ENCODE measurements around the gene RCCD1.
"Not testable (repeated sequence)": the region's sequence is repeated elsewhere in the genome, so short reads cannot be mapped to it uniquely, and the experiment has no call there.

The RCCD1 gene, protein sequence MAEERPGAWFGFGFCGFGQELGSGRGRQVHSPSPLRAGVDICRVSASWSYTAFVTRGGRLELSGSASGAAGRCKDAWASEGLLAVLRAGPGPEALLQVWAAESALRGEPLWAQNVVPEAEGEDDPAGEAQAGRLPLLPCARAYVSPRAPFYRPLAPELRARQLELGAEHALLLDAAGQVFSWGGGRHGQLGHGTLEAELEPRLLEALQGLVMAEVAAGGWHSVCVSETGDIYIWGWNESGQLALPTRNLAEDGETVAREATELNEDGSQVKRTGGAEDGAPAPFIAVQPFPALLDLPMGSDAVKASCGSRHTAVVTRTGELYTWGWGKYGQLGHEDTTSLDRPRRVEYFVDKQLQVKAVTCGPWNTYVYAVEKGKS

DNA sequence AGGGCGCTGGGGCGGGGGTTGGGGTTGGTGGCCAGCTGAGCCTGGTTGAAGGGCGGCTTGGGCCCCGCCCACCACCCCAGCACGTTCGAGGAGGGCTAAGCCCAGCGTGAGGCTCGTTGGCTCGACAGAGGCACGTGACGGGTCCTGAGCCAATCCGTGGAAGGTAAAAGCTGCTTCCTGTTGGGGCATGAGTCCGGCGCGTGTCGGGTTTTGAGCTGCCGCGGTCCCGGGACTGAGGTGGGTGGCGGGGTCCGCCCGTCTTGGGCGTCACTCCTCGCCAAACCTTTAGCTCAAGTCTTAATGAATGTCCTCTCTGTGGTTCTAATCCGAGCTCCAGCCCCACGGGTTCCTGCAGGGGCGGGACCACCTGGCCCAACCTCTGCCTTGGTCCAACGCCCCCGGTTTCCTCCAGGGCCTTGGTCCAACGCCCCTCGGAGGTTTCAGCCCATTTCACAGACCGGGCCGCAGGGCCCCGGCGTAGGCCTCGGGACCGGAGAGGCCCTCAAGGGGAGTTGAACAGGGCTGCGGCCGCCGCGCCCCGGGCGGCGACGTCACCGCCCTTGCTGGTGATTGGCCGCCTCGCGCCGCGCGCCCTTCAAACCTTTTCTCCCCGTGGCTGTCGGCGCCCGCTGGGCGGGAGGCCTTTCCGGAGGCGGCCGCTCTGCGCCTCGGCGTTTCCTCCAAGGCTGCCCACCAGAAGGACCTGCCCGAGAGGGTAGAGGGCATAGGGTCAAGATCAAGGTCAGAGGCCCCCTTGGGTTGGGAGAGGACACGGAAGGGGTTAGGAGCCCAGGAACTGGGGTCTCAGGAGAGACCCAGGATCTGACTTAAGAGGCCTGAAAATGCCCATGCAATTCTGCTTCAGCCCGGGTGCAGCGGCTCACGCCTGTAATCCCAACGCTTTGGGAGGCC is at the start of gene RCCD1:
TSS of gene RCCD1 (plus strand) at position 173 of the 912 bp plus-strand sequence. CDS start 1,851 bp downstream, outside the sequence.
- DNase-seq (ENCODE audit: low read depth in 2 of 2) = peak; percentile 91

DNA sequence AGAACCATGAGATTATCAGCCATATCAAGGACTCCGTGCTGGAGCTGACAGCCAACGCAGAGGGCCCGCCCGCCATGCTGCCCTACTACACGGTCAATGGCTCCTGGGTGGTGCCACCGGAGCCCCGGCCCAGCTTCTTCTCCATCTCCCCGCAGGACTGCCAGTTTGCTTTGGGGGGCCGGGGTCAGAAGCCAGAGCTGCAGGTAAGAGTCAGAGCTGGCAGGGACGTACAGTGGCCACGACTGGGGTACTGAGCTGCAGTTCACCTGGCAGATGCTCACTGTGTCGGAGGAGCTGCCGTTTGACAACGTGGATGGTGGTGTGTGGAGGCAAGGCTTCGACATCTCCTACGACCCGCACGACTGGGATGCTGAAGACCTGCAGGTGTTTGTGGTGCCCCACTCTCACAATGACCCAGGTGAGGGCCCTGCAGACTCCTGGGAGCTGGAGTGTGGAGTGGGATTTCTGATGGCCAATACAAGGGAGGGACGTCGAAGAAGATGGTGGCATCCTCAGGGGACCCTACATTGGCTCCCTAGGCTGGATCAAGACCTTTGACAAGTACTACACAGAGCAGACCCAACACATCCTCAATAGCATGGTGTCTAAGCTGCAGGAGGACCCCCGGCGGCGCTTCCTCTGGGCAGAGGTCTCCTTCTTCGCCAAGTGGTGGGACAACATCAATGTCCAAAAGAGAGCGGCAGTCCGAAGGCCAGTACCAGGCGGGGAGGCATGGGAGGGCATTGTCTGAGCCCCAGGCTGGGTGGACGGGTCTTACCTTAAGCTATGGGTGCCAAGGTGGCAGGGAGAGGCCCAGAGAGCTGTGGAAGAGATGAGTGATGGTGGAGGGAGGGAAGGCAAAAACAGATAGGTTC is 49.1 kb upstream of the RCCD1 start:
- DNase-seq (ENCODE audit: low read depth in 2 of 2) = no peak

DNA sequence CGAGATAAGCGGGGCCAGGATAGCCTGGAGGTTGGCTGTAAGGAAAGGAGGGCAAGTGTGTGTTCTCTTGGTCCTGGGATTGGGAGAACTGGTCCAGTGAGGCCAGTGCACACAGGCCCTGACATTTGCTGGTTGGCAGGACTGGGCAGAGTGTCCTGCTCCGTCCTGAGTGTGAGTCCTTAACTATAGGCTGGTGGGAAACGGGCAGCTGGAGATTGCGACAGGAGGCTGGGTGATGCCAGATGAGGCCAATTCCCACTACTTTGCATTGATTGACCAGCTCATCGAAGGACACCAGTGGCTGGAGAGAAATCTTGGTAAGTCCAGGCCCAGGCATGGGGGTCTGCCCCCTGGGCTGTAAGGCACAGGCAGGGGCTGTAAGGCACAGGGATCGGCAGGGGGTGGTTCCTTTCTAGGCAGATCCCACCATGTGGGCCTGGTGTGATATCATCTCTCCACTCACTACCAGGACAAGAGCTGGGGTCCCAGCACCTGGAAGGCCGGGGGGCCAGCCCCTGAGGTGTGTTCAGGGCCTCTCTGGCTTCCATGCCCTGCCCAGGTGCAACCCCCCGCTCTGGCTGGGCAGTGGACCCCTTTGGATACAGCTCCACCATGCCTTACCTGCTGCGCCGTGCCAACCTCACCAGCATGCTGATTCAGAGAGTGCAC is 48.4 kb upstream of the RCCD1 start:
- DNase-seq (ENCODE audit: low read depth in 2 of 2) = no peak

DNA sequence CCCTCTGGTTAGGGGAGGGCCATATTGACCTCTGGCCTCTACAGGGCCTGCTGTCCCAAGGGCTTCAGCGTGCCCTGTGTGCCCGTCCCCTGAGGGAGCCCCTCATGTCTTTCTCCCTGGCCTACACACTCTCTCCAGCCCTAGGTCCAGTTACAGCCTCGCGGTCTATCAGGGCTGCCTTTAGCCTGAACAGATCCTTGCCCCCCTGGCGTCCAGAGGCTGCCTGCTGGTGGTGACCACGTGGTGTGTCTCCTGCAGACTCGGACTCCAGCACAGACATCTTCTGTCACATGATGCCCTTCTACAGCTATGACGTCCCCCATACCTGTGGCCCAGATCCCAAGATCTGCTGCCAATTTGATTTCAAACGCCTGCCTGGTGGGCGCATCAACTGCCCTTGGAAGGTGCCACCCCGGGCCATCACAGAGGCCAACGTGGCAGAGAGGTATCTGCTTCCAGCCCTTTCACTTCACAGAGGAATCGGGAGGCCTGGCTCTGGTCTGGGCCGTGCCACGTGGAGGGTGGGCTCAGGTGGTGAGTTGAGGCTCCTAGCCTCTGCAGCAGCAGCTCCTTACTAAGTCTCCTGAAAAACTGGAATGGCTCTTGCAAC is 47.5 kb upstream of the RCCD1 start:
- DNase-seq (ENCODE audit: low read depth in 2 of 2) = no peak

DNA sequence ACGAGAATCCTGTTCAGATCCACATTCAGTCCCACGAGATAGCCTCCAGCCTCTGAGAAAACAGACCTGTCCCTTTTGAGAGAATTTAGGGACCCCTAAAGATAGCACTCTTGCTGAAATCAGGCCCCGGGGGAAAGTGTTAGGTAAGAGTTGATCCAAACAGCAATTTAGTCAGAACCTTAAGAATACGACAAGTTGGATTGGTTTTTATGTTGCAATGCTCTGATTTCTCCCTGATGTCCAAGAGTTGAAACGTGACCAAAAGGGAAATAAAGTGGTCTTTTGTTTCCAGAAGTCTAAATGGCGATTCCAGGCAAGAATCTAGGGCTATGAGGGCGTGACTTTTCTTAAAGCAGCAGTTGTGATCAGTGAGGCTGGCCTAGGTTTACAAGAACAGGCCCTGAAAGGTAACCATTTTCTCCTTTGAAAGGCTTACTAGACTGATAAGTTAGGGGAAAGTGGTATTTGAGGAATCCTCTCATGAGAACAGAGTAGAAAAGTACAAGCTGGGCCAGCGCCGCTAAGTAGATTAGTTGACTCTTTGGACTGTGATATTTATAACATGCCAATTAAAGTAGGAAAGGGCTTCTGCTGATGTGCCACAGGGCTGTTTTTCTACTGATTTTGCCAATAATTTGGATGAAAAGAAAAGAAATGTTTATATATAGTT is 46.7 kb upstream of the RCCD1 start:
- DNase-seq (ENCODE audit: low read depth in 2 of 2) = no peak

DNA sequence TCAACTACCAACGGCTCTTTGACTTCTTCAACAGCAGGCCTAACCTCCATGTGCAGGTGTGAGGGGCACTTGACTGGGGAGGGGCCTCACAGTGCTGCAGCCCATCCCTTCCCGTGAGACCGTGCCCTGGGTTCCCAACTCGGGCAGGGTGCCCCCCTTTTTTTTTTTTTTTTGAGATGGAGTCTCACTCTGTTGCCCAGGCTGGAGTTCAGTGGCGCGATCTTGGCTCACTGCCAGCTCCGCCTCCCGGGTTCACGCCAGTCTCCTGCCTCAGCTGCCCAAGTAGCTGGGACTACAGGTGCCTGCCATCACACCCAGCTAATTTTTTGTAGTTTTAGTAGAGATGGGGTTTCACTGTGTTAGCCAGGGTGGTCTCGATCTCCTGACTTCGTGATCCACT is 45.2 kb upstream of the RCCD1 start:
- not testable (repeated sequence) for DNase-seq (ENCODE audit: low read depth in 2 of 2)

DNA sequence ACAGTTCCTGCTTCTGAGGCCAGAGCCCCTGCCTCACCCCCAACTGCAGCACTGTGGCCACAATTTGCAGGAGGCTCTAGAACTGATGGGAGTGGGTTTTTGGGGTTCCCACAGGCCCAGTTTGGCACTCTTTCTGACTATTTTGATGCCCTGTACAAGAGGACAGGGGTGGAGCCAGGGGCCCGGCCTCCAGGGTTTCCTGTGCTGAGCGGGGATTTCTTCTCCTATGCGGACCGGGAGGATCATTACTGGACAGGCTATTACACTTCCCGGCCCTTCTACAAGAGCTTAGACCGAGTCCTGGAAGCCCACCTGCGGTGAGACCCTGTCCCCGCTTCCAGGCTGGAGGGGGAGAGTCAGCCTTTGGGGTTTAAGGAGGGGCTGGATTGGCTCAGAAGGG is 44.7 kb upstream of the RCCD1 start:
- no peak for DNase-seq (ENCODE audit: low read depth in 2 of 2)

DNA sequence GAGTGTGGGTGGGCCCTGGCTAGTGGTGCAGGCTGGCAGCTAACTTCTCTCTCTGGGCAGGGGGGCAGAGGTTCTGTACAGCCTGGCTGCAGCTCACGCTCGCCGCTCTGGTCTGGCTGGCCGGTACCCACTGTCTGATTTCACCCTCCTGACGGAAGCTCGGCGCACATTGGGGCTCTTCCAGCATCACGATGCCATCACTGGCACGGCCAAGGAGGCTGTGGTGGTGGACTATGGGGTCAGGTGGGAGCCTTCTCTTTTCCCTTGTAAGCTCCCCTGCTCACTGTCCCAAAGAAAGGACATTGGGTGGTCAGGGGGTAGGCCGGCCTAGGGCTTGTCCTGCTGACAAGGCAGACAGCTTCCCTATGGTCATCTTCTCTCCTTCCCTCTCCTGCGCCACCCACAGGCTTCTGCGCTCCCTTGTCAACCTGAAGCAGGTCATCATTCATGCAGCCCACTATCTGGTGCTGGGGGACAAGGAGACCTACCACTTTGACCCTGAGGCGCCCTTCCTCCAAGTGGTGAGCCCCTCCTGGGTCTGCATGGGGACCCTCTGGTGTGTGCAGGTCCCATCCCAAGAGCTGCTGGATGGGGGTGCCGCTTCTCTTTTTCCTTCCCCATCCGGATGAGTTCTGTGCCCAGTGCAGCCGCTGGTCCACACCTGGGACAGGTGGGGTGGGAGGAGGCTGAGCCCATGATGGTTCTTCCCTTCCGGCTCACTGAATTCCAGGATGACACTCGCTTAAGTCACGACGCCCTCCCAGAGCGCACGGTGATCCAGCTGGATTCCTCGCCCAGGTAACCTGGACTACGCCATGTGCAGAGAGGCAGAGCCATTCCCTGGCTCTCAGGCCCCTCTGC is 44.0 kb upstream of the RCCD1 start:
- DNase-seq (ENCODE audit: low read depth in 2 of 2) = no peak

DNA sequence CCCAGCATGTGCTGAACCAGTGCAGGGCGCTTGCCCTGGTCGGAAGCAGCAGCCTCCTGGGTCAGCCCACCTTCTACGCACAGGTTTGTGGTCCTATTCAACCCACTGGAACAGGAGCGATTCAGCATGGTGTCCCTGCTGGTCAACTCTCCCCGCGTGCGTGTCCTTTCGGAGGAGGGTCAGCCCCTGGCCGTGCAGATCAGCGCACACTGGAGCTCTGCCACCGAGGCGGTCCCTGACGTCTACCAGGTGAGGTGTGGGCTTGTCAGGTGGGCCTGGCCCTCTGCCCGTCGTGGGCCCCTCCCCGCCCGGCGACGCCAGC is 43.4 kb upstream of the RCCD1 start:
- DNase-seq (ENCODE audit: low read depth in 2 of 2) = no peak

DNA sequence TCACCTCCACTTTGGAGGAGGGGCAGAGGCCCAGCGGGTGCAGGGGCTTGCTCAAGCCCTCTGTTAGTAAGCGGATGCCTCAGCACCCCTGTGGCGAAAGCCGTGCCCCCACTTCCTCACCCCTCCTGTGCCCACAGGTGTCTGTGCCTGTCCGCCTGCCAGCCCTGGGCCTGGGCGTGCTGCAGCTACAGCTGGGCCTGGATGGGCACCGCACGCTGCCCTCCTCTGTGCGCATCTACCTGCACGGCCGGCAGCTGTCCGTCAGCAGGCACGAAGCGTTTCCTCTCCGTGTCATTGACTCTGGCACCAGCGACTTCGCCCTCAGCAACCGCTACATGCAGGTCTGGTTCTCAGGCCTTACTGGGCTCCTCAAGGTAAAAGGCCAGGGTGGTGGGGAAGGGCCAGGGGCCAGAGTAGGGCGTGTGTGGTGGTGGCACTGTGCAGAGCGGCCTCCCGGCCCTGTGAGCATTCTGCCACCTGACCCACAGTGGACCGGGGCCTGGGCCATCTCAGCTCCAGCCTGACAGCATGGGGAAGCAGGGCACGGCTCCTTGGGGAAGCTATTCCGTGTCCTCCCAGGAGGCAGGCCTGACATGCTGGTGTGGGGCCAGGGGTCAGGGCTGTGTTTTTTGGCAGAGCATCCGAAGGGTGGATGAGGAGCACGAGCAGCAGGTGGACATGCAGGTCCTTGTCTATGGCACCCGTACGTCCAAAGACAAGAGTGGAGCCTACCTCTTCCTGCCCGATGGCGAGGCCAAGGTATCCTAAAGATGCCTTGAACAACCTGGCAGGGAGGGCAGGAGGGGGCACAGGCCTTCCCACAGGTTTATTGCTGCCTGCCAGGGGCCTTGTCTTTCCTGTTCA is 42.5 kb upstream of the RCCD1 start:
- no peak for DNase-seq (ENCODE audit: low read depth in 2 of 2)

DNA sequence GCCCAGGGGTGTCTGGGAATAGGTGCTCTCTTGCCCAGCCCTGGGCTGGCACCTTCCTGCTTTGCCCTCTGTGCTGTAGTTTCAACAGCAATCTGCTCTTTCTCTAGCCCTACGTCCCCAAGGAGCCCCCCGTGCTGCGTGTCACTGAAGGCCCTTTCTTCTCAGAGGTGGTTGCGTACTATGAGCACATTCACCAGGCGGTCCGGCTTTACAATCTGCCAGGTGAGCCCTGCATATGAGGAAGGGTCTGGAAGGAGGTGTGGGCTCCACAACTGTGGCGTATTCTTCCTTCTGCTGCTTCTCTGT is 42.0 kb upstream of the RCCD1 start:
- DNase-seq (ENCODE audit: low read depth in 2 of 2) = no peak

DNA sequence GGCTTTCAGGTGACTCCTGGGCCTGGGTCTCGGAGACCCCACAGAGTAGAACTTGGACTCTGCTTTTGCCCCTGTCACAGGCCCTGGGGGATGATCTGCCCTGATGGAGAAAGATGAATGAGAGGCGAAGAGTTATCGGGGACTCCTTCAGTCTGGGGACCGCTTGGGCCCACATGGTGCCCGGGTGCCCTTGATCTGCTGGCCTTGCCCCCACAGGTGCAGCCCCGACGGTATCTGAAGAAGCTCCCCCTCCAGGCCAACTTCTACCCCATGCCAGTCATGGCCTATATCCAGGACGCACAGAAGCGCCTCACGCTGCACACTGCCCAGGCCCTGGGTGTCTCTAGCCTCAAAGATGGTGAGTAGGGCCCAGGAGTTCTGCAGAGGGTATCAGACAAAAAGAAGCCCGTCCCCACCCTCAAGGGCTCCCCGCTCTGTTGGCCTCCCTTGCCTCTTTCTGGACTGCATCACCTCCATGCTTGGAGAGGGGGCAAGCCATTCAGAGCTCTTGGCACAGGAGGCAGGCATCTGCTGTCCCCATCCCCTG is 41.2 kb upstream of the RCCD1 start:
- no peak for DNase-seq (ENCODE audit: low read depth in 2 of 2)

DNA sequence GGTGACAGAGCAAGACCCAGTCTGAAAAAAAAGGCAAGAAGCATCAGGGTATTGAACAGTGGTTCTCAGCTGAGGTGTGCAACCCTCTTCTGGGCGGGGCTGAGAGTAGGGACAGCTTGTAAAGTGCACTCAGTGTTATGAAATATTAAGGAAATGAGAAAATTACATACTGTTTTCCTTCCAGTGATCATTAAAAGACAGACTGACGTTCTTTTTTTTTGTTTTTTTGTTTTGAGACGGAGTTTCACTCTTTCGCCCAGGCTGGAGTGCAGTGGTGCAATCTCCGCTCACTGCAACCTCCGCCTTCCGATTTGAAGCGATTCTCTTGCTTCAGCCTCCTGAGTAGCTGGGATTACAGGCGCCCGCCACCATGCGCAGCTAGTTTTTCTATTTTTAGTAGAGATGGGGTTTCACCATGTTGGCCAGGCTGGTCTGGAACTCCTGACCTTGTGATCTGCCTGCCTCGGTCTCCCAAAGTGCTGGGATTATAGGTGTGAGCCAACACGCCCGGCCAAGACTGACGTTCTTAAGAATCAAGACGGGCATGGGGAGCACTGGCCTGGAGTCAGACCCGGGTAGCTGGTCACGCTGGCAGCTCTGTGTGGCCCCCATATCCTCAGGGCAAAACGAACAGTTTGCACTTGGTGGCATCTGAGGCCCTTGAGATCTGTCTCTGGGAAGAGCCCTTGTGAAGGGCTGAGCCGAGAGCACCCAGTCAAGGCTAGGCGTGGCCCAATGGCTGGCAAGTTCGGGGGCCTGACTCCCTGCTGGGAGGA is 40.2 kb upstream of the RCCD1 start:
- DNase-seq (ENCODE audit: low read depth in 2 of 2) = no peak

DNA sequence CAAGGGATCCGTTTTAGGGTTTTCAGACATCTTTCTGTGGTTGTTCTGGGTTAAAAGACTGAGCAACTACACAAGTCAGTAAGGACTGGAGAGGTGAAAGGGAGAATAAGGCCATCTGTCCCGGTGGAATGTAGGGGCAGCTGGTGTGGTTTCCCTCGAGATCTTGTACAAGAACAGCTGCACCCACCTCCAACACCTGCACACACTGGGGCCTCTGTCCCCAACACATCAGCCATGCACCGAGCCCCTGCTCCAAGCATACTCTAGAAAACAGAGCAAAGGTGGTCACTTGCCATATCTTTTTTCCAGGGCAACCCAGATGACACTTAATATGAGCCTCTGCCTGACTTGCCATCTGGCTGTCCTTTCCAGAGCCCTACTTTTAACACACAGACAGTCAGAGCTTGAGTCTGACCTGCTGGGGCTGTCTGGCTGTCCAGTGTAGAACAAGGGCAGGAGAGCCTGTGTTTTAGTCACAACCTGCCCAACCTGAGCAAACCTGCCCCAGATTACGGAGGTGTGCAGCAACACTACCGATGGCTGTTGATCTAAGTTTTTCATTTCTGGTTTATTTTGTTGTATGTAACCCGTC is 39.4 kb upstream of the RCCD1 start:
- DNase-seq (ENCODE audit: low read depth in 2 of 2) = no peak

DNA sequence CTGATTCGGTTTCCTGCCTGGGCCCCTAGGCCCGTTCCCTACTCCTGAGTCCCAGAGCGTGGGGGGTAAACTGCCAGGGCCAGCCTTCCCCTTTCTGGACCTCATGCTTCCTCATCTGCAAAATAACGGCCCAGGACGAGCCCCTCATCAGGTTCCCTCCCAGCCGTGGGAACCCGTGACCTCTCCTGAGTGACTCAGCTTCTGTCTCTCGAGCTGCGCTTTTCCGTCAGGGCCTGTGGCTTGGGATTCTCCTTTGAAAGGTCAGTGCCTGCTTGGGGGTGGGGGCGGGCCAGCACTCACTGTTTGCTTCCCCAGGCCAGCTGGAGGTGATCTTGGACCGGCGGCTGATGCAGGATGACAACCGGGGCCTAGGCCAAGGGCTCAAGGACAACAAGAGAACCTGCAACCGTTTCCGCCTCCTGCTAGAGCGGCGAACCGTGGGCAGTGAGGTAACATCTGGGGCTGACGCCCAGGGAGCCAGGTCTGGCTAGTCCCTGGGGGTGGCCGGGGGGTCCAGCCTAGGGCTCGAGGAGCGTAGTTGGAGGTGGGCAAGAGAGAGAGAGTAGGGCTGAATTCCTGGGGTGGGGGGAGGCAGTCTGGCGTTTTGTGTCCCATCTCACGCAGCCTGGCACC is 38.8 kb upstream of the RCCD1 start:
- DNase-seq (ENCODE audit: low read depth in 2 of 2) = no peak

DNA sequence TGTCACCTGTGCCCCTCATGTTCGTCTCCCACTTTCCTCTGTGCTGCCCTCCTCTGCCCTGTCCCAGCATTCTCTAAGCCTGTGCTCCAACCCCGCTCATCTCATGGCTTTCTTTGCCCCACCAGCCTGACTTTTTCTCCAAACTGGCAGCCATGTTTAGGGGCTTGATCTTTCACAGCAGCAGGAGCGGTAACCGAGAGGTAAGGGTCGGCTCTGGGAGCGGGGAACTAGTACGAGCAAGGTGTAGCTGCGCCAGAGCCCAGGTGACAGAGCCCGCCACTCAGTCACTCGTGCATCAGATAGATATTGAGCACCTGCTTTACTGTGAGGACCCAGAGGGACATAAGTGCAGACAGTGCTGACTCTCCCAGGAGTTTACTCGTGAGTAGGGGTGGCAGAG is 38.2 kb upstream of the RCCD1 start:
- DNase-seq (ENCODE audit: low read depth in 2 of 2) = no peak

DNA sequence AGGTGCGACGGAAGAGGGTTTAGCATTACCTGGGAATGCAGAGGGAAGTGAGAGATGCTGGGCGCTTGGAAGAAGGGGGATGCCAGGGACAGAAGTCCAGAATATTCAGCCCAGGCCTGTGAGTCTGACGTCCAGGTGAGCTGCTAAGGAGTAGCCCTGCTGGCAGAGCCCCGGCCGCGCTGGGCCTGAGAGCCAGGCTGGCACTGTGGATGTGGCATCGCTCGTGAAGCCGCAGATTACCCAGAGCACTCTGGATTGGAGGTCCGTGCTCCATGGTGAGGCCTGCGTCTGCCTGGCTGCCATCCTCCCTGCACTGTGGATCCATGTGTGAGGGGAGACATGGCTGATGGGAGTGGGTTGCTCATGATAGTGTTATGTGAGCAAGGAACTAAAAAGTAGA is 37.1 kb upstream of the RCCD1 start:
- DNase-seq (ENCODE audit: low read depth in 2 of 2) = no peak
